GM12801 (cell line): Measurements from ENCODE around the gene CC2D1B.

Experiments
- CTCF ChIP-seq: IDR thresholded peaks from one replicate; pipeline ENCODE4 v1.5.1; 2011; ENCODE audit warnings: control low read depth; ENCODE audit not compliant: insufficient read length; ENCODE audit errors: extremely low read depth

Gene CC2D1B

GRCh38 chr1:52366517-52366827, 467 bp upstream of the CC2D1B start:
- no peak for TF ChIP-seq CTCF

DNA sequence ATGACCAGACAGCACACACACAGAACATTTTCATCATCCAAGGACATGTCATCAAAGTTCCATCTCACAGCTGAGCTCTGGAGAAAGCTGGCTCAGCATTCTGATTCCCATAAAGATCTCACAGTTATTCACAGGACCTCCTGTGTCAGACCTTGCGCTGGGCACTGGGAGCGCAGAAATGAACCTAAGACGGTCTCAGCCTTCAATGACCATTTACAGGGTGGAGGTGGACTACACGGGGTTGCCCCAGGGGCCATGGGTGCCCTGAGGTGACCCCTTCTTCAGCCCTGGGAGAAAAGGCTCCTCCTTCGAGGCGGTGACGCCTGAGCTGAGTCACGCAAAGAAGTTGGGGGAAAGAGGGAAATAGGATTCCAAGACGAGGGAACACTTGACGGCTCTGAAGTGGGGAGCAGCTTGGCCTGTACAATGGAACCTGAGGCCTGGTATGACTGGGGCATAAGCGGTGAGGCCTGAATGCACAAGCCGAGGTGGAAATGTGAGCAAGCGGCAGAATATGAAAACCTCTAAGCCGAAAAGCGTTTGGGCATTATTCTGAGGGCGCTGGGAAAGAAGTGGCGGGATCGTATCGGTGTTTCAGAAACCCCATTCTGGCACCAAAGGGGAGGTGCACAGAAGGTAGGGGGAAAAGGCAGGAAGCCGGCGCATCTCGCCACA, 797 bp downstream of the CC2D1B start:
- TF ChIP-seq CTCF, result no peak

GRCh38 chr1:52364235-52364839, 1.7 kb downstream of the CC2D1B start:
- no peak for TF ChIP-seq CTCF

- no peak for TF ChIP-seq CTCF
These were observed 5.4 kb downstream of the CC2D1B start for GRCh38 chr1:52360595-52360968.

GRCh38 chr1:52359676-52360594, 6.1 kb downstream of the CC2D1B start:
- TF ChIP-seq CTCF, result no peak

GRCh38 chr1:52358851-52359497, 7.0 kb downstream of the CC2D1B start:
- TF ChIP-seq CTCF, result no peak

GRCh38 chr1:52357397-52357796, 8.6 kb downstream of the CC2D1B start:
- TF ChIP-seq CTCF, result no peak
